Neural crest cell (in vitro differentiated cells): ENCODE data around the gene RDH8. TPM values are rescaled to one million over a fixed set of nuclear protein-coding genes. Genes with fewer than 3 reads are reported as not detected.

ENCODE experiments used
- DNase-seq: peaks from one replicate; pipeline ENCODE4 v3.0.0; 2021; ENCODE audit warnings: low read depth, mixed read lengths, low spot score
- H3K27ac Mint-ChIP-seq: one replicate; pipeline ENCODE4 v1.8.0; 2021; ENCODE audit warnings: mild to moderate bottlenecking, mixed read lengths; ENCODE audit not compliant: unreplicated experiment
- H3K27me3 Mint-ChIP-seq: 2 replicates; pipeline ENCODE4 v1.8.0; 2021; ENCODE audit warnings: low read depth, mild to moderate bottlenecking, mixed read lengths
- H3K36me3 Mint-ChIP-seq: 2 replicates; pipeline ENCODE4 v1.8.0; 2021; ENCODE audit warnings: low read depth, mild to moderate bottlenecking, mixed read lengths
- H3K4me1 Mint-ChIP-seq: 2 replicates; pipeline ENCODE4 v1.8.0; 2021; ENCODE audit warnings: mixed read lengths
- H3K4me3 Mint-ChIP-seq: one replicate; pipeline ENCODE4 v1.8.0; 2021; ENCODE audit warnings: mild to moderate bottlenecking, mixed read lengths
- H3K9me3 Mint-ChIP-seq: 2 replicates; pipeline ENCODE4 v1.8.0; 2021; ENCODE audit warnings: mixed read lengths
- CTCF ChIP-seq: fragments of 200-600 bp; sonication (generic); conservative IDR thresholded peaks from 2 replicates; pipeline ENCODE4 v1.5.0; 2021; ENCODE audit warnings: antibody characterized with exemption, mild to moderate bottlenecking
- long read RNA-seq: library from polyadenylated mRNA; unstranded; transcript quantifications from one replicate; pipeline ENCODE4 v2.0.0, GENCODE V29; 2020
- total RNA-seq: library from RNA; stranded (reverse); gene quantifications from 2 replicates; pipeline ENCODE4 v1.2.1, GENCODE V29; 2021

The RDH8 gene
- not detected in 2 replicates for total RNA-seq
- long read RNA-seq, result 0 reads

GRCh38 chr19:10013316-10013715 lies at the start of gene RDH8:
RDH8 (plus strand) TSS chr19:10013483; CDS start chr19:10013498, 15 bp downstream.
- Mint-ChIP-seq H3K27ac (no peak within 1 kb of the TSS), H3K27me3 (peaks cover 65% of the 10 kb centered on the region), H3K36me3 (no peaks in the 10 kb centered on the region), H3K4me1 (peaks cover 29% of the 10 kb centered on the region), H3K9me3 (no peaks in the 10 kb centered on the region), H3K4me3 (no peak within 1 kb of the TSS)
- TF ChIP-seq CTCF, result no peak
- DNase-seq, result no peak

- no peaks in the 10 kb centered on the region for H3K9me3 Mint-ChIP-seq
- H3K4me1 Mint-ChIP-seq, result no peaks in the 10 kb centered on the region
- no peak overlapping the region for H3K4me3 Mint-ChIP-seq
- no peaks in the 10 kb centered on the region for H3K36me3 Mint-ChIP-seq
- TF ChIP-seq CTCF, result no peak
- DNase-seq, result no peak
- H3K27me3 Mint-ChIP-seq, result peaks cover 54% of the 10 kb centered on the region
- H3K27ac Mint-ChIP-seq, result no peak overlapping the region
Measured at GRCh38 chr19:9966024-9966423, 47.3 kb upstream of the RDH8 start.

GRCh38 chr19:9966448-9966847 lies 46.8 kb upstream of the RDH8 start:
- Mint-ChIP-seq H3K27me3 (peaks cover 55% of the 10 kb centered on the region), H3K27ac (no peak overlapping the region), H3K4me1 (no peaks in the 10 kb centered on the region), H3K4me3 (no peak overlapping the region), H3K9me3 (no peaks in the 10 kb centered on the region), H3K36me3 (no peaks in the 10 kb centered on the region)
- DNase-seq, result no peak
- no peak for TF ChIP-seq CTCF

- TF ChIP-seq CTCF, result no peak
- Mint-ChIP-seq H3K27me3 (peaks cover 57% of the 10 kb centered on the region), H3K4me3 (no peak overlapping the region), H3K36me3 (no peaks in the 10 kb centered on the region), H3K4me1 (no peaks in the 10 kb centered on the region), H3K27ac (no peak overlapping the region), H3K9me3 (no peaks in the 10 kb centered on the region)
- no peak for DNase-seq
Measured at GRCh38 chr19:9967326-9967725, 46.0 kb upstream of the RDH8 start.

- Mint-ChIP-seq H3K27me3 (peaks cover 46% of the 10 kb centered on the region), H3K4me1 (no peaks in the 10 kb centered on the region), H3K4me3 (no peak overlapping the region), H3K9me3 (no peaks in the 10 kb centered on the region), H3K27ac (no peak overlapping the region), H3K36me3 (no peaks in the 10 kb centered on the region)
- no peak for DNase-seq
- no peak for TF ChIP-seq CTCF
Measured at GRCh38 chr19:9968820-9969687, 44.2 kb upstream of the RDH8 start.
